ENCODE results near the gene DDX27.

- TF ChIP-seq, protein P1, sequence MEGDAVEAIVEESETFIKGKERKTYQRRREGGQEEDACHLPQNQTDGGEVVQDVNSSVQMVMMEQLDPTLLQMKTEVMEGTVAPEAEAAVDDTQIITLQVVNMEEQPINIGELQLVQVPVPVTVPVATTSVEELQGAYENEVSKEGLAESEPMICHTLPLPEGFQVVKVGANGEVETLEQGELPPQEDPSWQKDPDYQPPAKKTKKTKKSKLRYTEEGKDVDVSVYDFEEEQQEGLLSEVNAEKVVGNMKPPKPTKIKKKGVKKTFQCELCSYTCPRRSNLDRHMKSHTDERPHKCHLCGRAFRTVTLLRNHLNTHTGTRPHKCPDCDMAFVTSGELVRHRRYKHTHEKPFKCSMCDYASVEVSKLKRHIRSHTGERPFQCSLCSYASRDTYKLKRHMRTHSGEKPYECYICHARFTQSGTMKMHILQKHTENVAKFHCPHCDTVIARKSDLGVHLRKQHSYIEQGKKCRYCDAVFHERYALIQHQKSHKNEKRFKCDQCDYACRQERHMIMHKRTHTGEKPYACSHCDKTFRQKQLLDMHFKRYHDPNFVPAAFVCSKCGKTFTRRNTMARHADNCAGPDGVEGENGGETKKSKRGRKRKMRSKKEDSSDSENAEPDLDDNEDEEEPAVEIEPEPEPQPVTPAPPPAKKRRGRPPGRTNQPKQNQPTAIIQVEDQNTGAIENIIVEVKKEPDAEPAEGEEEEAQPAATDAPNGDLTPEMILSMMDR (conservative IDR thresholded peaks at IDR 0.05 in 1 of 2, IDR thresholded peaks at IDR 0.05 in 1 of 2; ENCODE audit: extremely low read depth in 1 of 2, insufficient read depth in 1 of 2, low read depth in 1 of 2, low read length in 2 of 2): no peak
- TF ChIP-seq EZH2 (IDR thresholded peaks at IDR 0.05; ENCODE audit: borderline replicate concordance, low read length): no peak
Observed at GRCh38 chr20:49171909-49172308, 47.3 kb upstream of the DDX27 start.

Measured in mammary epithelial cell (primary cell).